ENCODE data around the gene NPNT. TPM values are rescaled to one million over a fixed set of nuclear protein-coding genes. Genes with fewer than 3 reads are reported as not detected.

Gene NPNT
- total RNA-seq, 2 donors from 2014 or later = 0.88 to 1.6 TPM

- no peaks in the 10 kb centered on the region for H3K27me3 Mint-ChIP-seq (ENCODE audit: insufficient read depth)
- Histone ChIP-seq H3K27me3 (ENCODE audit: control insufficient read depth, insufficient read depth, low read length, poor library complexity, severe bottlenecking) (no peaks in the 10 kb centered on the region), H3K36me3 (ENCODE audit: control insufficient read depth, insufficient read depth, low read length) (no peaks in the 10 kb centered on the region), H3K27ac (ENCODE audit: low read depth, low read length) (no peak overlapping the region), H3K4me3 (ENCODE audit: low read length) (no peak overlapping the region), H3K4me1 (ENCODE audit: control insufficient read depth, insufficient read depth, low read length) (no peaks in the 10 kb centered on the region), H3K9me3 (ENCODE audit: control insufficient read depth, low read length) (peaks cover 25% of the 10 kb centered on the region), H3K9ac (ENCODE audit: extremely low read depth, low read length, poor library complexity, severe bottlenecking) (no peak overlapping the region)
- no peak overlapping the region for H3K27ac Mint-ChIP-seq
- TF ChIP-seq, protein P1, sequence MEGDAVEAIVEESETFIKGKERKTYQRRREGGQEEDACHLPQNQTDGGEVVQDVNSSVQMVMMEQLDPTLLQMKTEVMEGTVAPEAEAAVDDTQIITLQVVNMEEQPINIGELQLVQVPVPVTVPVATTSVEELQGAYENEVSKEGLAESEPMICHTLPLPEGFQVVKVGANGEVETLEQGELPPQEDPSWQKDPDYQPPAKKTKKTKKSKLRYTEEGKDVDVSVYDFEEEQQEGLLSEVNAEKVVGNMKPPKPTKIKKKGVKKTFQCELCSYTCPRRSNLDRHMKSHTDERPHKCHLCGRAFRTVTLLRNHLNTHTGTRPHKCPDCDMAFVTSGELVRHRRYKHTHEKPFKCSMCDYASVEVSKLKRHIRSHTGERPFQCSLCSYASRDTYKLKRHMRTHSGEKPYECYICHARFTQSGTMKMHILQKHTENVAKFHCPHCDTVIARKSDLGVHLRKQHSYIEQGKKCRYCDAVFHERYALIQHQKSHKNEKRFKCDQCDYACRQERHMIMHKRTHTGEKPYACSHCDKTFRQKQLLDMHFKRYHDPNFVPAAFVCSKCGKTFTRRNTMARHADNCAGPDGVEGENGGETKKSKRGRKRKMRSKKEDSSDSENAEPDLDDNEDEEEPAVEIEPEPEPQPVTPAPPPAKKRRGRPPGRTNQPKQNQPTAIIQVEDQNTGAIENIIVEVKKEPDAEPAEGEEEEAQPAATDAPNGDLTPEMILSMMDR (conservative IDR thresholded peaks at IDR 0.05) = no peak
- no peak overlapping the region for H3K4me3 Mint-ChIP-seq
- H3K4me1 Mint-ChIP-seq = no peaks in the 10 kb centered on the region
- peaks cover 11% of the 10 kb centered on the region for H3K9me3 Mint-ChIP-seq
- H3K36me3 Mint-ChIP-seq (ENCODE audit: low read depth) = peaks cover 2% of the 10 kb centered on the region
- WGBS, 2 experiments (ENCODE audit: insufficient coverage in 1 of 2, insufficient read length in 1 of 2) = 94% methylated on average over 2 of the region's 2 CpGs; no CpG with 5 or more reads in 1 of the 2 experiments
- no peak for DNase-seq
These were observed 115.5 kb downstream of the NPNT start for GRCh38 chr4:106010761-106011160.

DNA sequence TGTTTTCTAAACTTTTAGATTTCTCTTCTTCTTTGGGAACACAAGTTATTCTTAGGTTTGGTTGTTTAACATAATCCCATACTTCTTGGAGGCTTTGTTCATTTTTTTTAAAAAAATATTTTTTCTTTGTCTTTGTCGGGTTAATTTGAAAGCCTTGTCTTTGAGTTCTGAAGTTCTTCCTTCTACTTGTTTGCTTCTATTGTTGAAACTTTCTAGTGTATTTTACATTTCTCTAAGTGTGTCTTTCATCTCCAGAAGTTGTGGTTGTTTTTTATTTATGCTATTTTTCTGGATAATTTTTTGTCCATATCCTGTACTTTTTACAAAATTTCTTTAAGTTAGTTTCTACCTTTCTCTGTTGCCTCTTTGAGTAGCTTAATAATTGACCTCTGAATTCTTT lies 116.1 kb downstream of the NPNT start:
- Mint-ChIP-seq H3K4me1 (no peaks in the 10 kb centered on the region), H3K4me3 (no peak overlapping the region), H3K27ac (no peak overlapping the region), H3K36me3 (ENCODE audit: low read depth) (peaks cover 2% of the 10 kb centered on the region), H3K27me3 (ENCODE audit: insufficient read depth) (no peaks in the 10 kb centered on the region), H3K9me3 (peaks cover 11% of the 10 kb centered on the region)
- H3K4me1 ChIP-seq (ENCODE audit: control insufficient read depth, insufficient read depth, low read length) = no peaks in the 10 kb centered on the region
- H3K4me3 ChIP-seq (ENCODE audit: low read length) = no peak overlapping the region
- no peaks in the 10 kb centered on the region for H3K27me3 ChIP-seq (ENCODE audit: control insufficient read depth, insufficient read depth, low read length, poor library complexity, severe bottlenecking)
- no peaks in the 10 kb centered on the region for H3K36me3 ChIP-seq (ENCODE audit: control insufficient read depth, insufficient read depth, low read length)
- no peak overlapping the region for H3K27ac ChIP-seq (ENCODE audit: low read depth, low read length)
- 93 to 100% methylated on average over 1 of the region's 1 CpG for WGBS, 2 experiments (ENCODE audit: insufficient coverage in 1 of 2, insufficient read length in 1 of 2)
- TF ChIP-seq, protein P1 (conservative IDR thresholded peaks at IDR 0.05) = no peak
- no peak for DNase-seq
- H3K9ac ChIP-seq (ENCODE audit: extremely low read depth, low read length, poor library complexity, severe bottlenecking) = no peak overlapping the region
- peaks cover 25% of the 10 kb centered on the region for H3K9me3 ChIP-seq (ENCODE audit: control insufficient read depth, low read length)

DNA sequence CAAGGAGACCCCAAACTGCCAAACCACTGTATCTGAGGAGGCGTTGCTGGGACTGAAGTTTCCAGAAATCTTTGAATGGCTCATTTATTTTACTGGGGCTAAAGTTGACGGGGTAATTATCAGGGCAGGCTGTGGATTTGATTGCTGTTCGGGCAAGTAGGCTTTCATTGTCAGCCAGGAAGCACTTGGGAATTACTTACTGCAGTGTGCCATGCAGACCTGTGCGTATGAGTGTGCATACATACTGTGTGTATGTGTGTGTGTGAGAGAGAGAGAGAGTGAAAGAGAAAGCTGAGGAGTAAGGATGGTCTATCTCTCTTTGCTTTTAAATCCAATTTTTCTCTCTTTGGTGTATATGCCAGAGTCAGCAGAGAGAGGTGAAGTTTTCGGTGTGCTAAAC lies 122.7 kb downstream of the NPNT start:
- no peak for DNase-seq
- Histone ChIP-seq H3K9ac (ENCODE audit: extremely low read depth, low read length, poor library complexity, severe bottlenecking) (no peak overlapping the region), H3K4me1 (ENCODE audit: control insufficient read depth, insufficient read depth, low read length) (no peaks in the 10 kb centered on the region), H3K36me3 (ENCODE audit: control insufficient read depth, insufficient read depth, low read length) (no peaks in the 10 kb centered on the region), H3K27me3 (ENCODE audit: control insufficient read depth, insufficient read depth, low read length, poor library complexity, severe bottlenecking) (no peaks in the 10 kb centered on the region), H3K27ac (ENCODE audit: low read depth, low read length) (no peak overlapping the region), H3K4me3 (ENCODE audit: low read length) (no peak overlapping the region), H3K9me3 (ENCODE audit: control insufficient read depth, low read length) (peaks cover 12% of the 10 kb centered on the region)
- Mint-ChIP-seq H3K4me1 (no peaks in the 10 kb centered on the region), H3K9me3 (peaks cover 4% of the 10 kb centered on the region), H3K4me3 (no peak overlapping the region), H3K36me3 (ENCODE audit: low read depth) (no peaks in the 10 kb centered on the region), H3K27ac (no peak overlapping the region), H3K27me3 (ENCODE audit: insufficient read depth) (no peaks in the 10 kb centered on the region)
- TF ChIP-seq, protein P1 (conservative IDR thresholded peaks at IDR 0.05) = no peak
- 91 to 100% methylated on average over 3 to 5 of the region's 5 CpGs for WGBS, 2 experiments (ENCODE audit: insufficient coverage in 1 of 2, insufficient read length in 1 of 2)

Measured in endodermal cell (in vitro differentiated cells).